Mucosa of stomach (tissue), 1 donor: ENCODE measurements around the gene CLPSL1.

Source experiments
- H3K27me3 ChIP-seq: one replicate; pipeline ENCODE4 v1.7.0; 2013; ENCODE audit warnings: mild to moderate bottlenecking, low read length; ENCODE audit not compliant: control insufficient read depth, insufficient read depth
- H3K36me3 ChIP-seq: one replicate; pipeline ENCODE4 v1.7.0; 2013; ENCODE audit warnings: low read length; ENCODE audit not compliant: control insufficient read depth, insufficient read depth
- H3K4me1 ChIP-seq: one replicate; pipeline ENCODE4 v1.7.0; 2013; ENCODE audit warnings: mild to moderate bottlenecking, low read length; ENCODE audit not compliant: control insufficient read depth, insufficient read depth
- H3K4me3 ChIP-seq: one replicate; pipeline ENCODE4 v1.7.0; 2013; ENCODE audit warnings: low read length
- H3K9ac ChIP-seq: one replicate; pipeline ENCODE4 v1.7.0; 2013; ENCODE audit warnings: mild to moderate bottlenecking, low read length, moderate library complexity
- H3K9me3 ChIP-seq: one replicate; pipeline ENCODE4 v1.7.0; 2013; ENCODE audit warnings: mild to moderate bottlenecking, low read length, moderate library complexity; ENCODE audit not compliant: control insufficient read depth
- donor health status: Pancreatic carcinoma.

CLPSL1 gene

GRCh38 chr6:35787266-35788218 is 6.7 kb downstream of the CLPSL1 start:
- no peaks in the 10 kb centered on the region for H3K36me3 ChIP-seq
- H3K4me3 ChIP-seq, result no peak overlapping the region
- no peaks in the 10 kb centered on the region for H3K9me3 ChIP-seq
- H3K4me1 ChIP-seq, result no peaks in the 10 kb centered on the region
- no peak overlapping the region for H3K9ac ChIP-seq
- H3K27me3 ChIP-seq, result peaks cover 33% of the 10 kb centered on the region

DNA sequence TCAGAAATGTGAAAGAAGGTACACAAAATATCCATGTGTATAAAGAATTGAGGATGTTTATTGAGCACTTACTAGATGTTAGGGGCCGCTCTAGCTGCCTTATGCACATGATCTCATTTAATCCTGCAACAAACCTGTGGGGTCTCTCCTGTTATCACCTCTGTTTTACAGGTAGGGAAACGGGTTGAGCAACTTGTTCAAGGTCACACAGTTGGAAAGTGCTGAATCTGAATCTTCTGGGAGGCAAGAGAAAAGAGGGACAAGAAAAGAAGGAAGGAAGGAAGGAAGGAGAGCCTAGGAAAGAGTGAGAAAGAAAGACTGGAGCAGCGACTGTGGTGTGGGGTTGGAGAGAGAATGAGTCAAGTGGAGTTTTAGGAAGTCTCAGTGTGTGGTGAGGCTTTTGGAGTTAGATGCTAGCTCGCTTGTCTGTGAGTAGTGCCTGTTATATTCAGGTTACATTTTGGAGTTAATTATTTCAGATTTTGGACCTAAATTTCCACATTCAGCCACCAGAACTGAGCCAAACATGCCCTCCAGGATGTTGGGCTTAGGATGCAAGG is 7.7 kb downstream of the CLPSL1 start:
- Histone ChIP-seq H3K27me3 (peaks cover 33% of the 10 kb centered on the region), H3K36me3 (no peaks in the 10 kb centered on the region), H3K4me3 (no peak overlapping the region)

GRCh38 chr6:35790683-35791082 is 9.9 kb downstream of the CLPSL1 start:
- Histone ChIP-seq H3K9me3 (no peaks in the 10 kb centered on the region), H3K4me3 (no peak overlapping the region), H3K4me1 (no peaks in the 10 kb centered on the region), H3K27me3 (peaks cover 33% of the 10 kb centered on the region), H3K9ac (no peak overlapping the region), H3K36me3 (no peaks in the 10 kb centered on the region)

More for the DNA sequence above, 7.7 kb downstream of the CLPSL1 start:
- Histone ChIP-seq H3K4me1 (no peaks in the 10 kb centered on the region), H3K9me3 (no peaks in the 10 kb centered on the region), H3K9ac (no peak overlapping the region)

- Histone ChIP-seq H3K9me3 (no peaks in the 10 kb centered on the region), H3K4me3 (no peak overlapping the region), H3K27me3 (no peaks in the 10 kb centered on the region), H3K9ac (no peak overlapping the region), H3K4me1 (no peaks in the 10 kb centered on the region), H3K36me3 (no peaks in the 10 kb centered on the region)
These were observed 14.0 kb downstream of the CLPSL1 start for GRCh38 chr6:35794536-35795452.

GRCh38 chr6:35795453-35796071 is 14.7 kb downstream of the CLPSL1 start:
- no peak overlapping the region for H3K4me3 ChIP-seq
- H3K4me1 ChIP-seq, result no peaks in the 10 kb centered on the region

GRCh38 chr6:35796236-35796635 is 15.4 kb downstream of the CLPSL1 start:
- Histone ChIP-seq H3K4me1 (no peaks in the 10 kb centered on the region), H3K36me3 (no peaks in the 10 kb centered on the region), H3K27me3 (no peaks in the 10 kb centered on the region), H3K9me3 (no peaks in the 10 kb centered on the region), H3K9ac (no peak overlapping the region), H3K4me3 (no peak overlapping the region)

More at GRCh38 chr6:35795453-35796071, 14.7 kb downstream of the CLPSL1 start:
- H3K9ac ChIP-seq, result no peak overlapping the region
- no peaks in the 10 kb centered on the region for H3K9me3 ChIP-seq
- no peaks in the 10 kb centered on the region for H3K27me3 ChIP-seq
- no peaks in the 10 kb centered on the region for H3K36me3 ChIP-seq

DNA sequence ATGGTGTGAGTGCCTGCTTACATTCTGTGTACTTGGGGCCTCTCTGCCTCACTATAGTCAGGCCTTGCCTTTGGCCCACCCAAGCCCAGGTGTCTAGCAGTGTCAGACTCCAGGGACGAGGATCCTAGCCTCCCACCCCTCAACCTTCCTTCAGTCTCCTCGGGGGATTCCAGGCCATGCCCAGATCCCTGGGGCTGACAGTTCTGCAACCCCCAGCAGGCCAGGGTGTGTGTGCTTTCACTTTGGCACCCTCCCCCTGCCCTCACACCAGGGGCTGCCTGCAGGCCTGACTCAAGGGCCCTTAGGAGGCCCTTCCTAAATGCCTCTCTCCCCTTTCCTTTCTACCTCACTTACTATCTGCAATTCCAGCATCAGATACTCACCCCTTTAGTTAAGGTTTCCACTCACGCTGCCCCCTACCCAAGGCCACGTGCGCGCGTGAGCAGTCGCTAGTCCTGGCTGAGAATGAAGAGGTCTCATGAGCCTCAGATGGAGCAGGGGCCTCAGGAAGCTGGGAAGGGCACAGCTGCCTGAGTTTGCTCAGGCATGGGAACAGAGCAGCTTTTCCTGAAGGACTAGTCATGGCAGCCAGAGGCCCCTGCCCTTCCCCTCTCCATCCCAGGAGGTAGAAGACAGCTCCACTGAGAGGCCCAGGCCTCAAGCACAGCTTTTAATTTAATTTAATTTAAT is 17.2 kb downstream of the CLPSL1 start:
- Histone ChIP-seq H3K4me3 (no peak overlapping the region), H3K4me1 (no peaks in the 10 kb centered on the region)

DNA sequence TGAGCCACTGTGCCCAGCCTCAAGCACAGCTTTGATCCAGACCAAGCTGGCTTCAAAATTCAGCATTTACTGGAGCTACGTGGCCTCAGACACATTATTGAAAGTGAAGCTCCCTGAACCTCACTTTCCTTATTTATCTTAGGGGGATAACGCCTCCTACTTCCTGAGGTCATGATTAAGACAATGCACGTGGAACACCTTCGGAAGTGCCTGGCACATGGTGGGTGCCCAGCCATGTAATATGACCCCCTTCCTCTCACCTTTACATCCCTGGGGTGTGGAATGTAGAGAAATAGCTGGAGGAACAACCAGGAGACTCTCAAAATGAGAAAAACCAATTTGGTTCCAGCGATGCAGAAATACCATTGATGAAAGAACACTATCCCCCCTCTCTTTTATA is 17.9 kb downstream of the CLPSL1 start:
- Histone ChIP-seq H3K4me3 (no peak overlapping the region), H3K9ac (no peak overlapping the region), H3K4me1 (no peaks in the 10 kb centered on the region), H3K36me3 (no peaks in the 10 kb centered on the region), H3K9me3 (no peaks in the 10 kb centered on the region), H3K27me3 (no peaks in the 10 kb centered on the region)

More for the DNA sequence above, 17.2 kb downstream of the CLPSL1 start:
- Histone ChIP-seq H3K9ac (no peak overlapping the region), H3K27me3 (no peaks in the 10 kb centered on the region), H3K9me3 (no peaks in the 10 kb centered on the region), H3K36me3 (no peaks in the 10 kb centered on the region)

GRCh38 chr6:35801148-35801547 is 20.3 kb downstream of the CLPSL1 start:
- no peaks in the 10 kb centered on the region for H3K27me3 ChIP-seq
- H3K9me3 ChIP-seq, result no peaks in the 10 kb centered on the region
- no peak overlapping the region for H3K4me3 ChIP-seq
- no peak overlapping the region for H3K9ac ChIP-seq
- H3K36me3 ChIP-seq, result no peaks in the 10 kb centered on the region
- H3K4me1 ChIP-seq, result no peaks in the 10 kb centered on the region

GRCh38 chr6:35804996-35805736 is 24.3 kb downstream of the CLPSL1 start, which contains the start of gene LHFPL5:
LHFPL5 (plus strand) TSS chr6:35805352; CDS start chr6:35805671, 319 bp downstream.
- H3K4me3 ChIP-seq, result no peak within 1 kb of the TSS
- H3K4me1 ChIP-seq, result no peaks in the 10 kb centered on the region
- H3K9me3 ChIP-seq, result no peaks in the 10 kb centered on the region
- no peaks in the 10 kb centered on the region for H3K36me3 ChIP-seq
- no peaks in the 10 kb centered on the region for H3K27me3 ChIP-seq
- H3K9ac ChIP-seq, result no peak within 1 kb of the TSS
